ENCODE results near the gene SRGN.

Gene SRGN

GRCh38 chr10:69052736-69053135 is 35.2 kb upstream of the SRGN start:
- no peak overlapping the region for H3K4me3 ChIP-seq (ENCODE audit: control insufficient read depth, low read depth, low read length)
- DNase-seq (ENCODE audit: low read depth), result no peak
- TF ChIP-seq, protein P1, sequence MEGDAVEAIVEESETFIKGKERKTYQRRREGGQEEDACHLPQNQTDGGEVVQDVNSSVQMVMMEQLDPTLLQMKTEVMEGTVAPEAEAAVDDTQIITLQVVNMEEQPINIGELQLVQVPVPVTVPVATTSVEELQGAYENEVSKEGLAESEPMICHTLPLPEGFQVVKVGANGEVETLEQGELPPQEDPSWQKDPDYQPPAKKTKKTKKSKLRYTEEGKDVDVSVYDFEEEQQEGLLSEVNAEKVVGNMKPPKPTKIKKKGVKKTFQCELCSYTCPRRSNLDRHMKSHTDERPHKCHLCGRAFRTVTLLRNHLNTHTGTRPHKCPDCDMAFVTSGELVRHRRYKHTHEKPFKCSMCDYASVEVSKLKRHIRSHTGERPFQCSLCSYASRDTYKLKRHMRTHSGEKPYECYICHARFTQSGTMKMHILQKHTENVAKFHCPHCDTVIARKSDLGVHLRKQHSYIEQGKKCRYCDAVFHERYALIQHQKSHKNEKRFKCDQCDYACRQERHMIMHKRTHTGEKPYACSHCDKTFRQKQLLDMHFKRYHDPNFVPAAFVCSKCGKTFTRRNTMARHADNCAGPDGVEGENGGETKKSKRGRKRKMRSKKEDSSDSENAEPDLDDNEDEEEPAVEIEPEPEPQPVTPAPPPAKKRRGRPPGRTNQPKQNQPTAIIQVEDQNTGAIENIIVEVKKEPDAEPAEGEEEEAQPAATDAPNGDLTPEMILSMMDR (conservative IDR thresholded peaks at IDR 0.05; ENCODE audit: control insufficient read depth, insufficient read depth, low read depth, low read length), result no peak

GRCh38 chr10:69055241-69055640 is 32.7 kb upstream of the SRGN start:
- TF ChIP-seq, protein P1 (conservative IDR thresholded peaks at IDR 0.05; ENCODE audit: control insufficient read depth, insufficient read depth, low read depth, low read length), result no peak
- H3K4me3 ChIP-seq (ENCODE audit: control insufficient read depth, low read depth, low read length), result no peak overlapping the region
- no peak for DNase-seq (ENCODE audit: low read depth)

DNA sequence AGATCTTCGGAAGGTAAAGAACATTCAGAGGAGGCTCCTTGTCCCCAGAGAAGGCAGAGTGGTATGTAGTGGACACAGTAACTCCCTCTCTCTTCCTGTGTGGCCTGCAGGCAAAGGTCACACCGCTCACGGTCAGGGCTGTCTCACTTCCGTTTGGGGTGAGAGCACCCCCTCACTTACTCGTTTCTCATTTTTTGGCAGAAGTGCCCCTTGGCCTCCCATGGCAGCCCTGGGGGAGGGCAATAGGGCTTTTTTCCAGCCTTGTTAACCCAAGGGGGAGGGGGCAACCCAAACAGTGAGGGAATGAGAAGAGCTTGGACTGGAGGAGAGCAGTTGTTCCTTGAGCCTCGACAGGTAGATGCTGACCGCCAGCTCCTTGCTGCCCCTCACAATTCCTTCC is 31.8 kb upstream of the SRGN start:
- peak; percentile 25 for DNase-seq (ENCODE audit: low read depth)
- H3K4me3 ChIP-seq (ENCODE audit: control insufficient read depth, low read depth, low read length), result no peak overlapping the region
- TF ChIP-seq, protein P1 (conservative IDR thresholded peaks at IDR 0.05; ENCODE audit: control insufficient read depth, insufficient read depth, low read depth, low read length), result no peak

DNA sequence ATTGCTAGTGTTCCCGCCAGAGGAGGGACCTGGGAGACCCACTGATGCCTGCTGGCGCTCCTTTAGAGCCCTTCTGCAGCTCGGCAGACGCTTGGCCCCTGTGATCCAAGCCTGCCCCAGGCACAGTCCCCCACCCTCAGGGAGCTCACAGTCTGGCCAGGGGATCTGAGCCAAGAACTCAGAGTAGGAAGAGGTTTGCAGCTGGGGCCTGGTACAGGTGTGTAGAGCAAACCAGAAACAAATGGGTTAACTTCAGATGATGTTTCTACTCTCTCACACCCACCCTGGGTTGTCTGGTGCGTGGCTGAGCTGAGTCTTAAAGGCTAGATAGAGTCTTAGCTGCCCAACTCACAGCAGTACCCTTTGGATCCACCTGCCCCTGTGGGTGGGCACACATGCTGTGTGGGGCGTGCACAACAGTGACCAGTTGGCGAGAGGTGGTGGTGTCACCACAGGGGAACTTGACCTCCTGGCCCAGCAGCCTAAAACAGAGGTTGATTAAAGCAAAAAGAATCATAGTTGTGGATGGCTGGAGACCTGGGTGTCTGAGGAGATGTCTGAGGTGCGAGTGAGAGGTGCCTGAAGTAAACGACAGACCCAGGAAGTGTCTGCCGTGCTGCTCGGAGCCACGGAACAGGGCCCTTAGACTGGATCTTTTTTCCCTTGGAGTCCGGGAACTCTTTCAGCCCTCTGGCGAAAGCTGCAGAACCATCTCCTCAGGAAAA is 31.2 kb upstream of the SRGN start:
- TF ChIP-seq, protein P1 (conservative IDR thresholded peaks at IDR 0.05; ENCODE audit: control insufficient read depth, insufficient read depth, low read depth, low read length), result no peak
- DNase-seq (ENCODE audit: low read depth), result no peak
- H3K4me3 ChIP-seq (ENCODE audit: control insufficient read depth, low read depth, low read length), result no peak overlapping the region

- H3K4me3 ChIP-seq (ENCODE audit: control insufficient read depth, low read depth, low read length), result no peak overlapping the region
- no peak for DNase-seq (ENCODE audit: low read depth)
- TF ChIP-seq, protein P1 (conservative IDR thresholded peaks at IDR 0.05; ENCODE audit: control insufficient read depth, insufficient read depth, low read depth, low read length), result no peak
These were observed 30.5 kb upstream of the SRGN start for GRCh38 chr10:69057261-69057950.

DNA sequence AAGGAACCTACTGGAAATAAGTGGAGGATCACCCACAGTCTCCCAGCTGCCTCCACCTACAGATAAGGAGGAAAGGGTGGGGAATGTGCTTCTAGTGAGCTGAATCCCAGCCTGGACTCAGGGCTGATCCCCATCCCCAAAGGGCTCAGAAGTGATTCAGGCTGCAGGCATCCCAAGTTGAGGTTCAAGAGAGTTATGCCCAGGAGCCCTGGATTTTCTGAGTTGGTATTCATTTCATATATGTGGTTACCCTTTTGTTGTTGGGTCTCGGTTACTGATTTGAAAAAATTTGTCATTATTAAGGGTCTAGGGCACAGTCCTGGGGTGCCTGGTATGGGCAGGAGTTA is 30.0 kb upstream of the SRGN start:
- DNase-seq (ENCODE audit: low read depth), result peak; percentile 34
- TF ChIP-seq, protein P1 (conservative IDR thresholded peaks at IDR 0.05; ENCODE audit: control insufficient read depth, insufficient read depth, low read depth, low read length), result no peak
- H3K4me3 ChIP-seq (ENCODE audit: control insufficient read depth, low read depth, low read length), result no peak overlapping the region
